Posterior cingulate gyrus (tissue), 11 donors: ENCODE data around the gene NTM.
A peak's percentile ranks its signal among the peaks of the same experiment; 100 is the strongest.

Source experiments
- DNase-seq, 10 donors: peaks; one replicate each; pipeline versions ENCODE4 v3.0.0 to v3.0.0-alpha.2; 2020 to 2021; ENCODE audit warnings: mixed read lengths in 3 of 10
- intact Hi-C: fragments of 100-400 bp; cut with DNase I; formaldehyde crosslinking; loops from one replicate; pipeline ENCODE4 v1.15.1; 2023

NTM gene

DNA sequence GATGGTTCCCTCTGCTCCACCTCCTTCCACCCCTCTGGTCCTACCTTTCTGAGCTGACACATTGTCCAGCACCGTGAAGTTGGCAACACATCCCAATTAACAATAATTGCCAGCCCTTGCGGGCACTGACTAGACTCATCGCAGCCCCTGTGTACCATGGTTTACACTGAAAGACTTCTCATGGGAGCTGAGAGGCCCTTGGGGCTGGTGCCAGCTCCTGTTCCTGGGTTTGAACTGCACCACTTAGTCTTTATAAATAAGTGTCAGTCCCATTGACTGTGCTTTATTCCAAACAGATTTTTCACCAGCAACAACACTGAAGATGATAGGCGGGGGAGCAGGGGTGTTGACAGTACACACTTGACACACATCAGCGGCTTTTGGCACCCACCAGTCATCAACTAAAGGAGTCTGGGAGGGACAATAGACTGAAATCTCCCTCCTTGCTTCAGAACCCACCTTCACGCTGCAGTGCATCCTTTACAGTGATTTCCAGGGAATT lies 447.3 kb downstream of the NTM start:
- intact Hi-C loops = no loop called here
- DNase-seq = no peak

DNA sequence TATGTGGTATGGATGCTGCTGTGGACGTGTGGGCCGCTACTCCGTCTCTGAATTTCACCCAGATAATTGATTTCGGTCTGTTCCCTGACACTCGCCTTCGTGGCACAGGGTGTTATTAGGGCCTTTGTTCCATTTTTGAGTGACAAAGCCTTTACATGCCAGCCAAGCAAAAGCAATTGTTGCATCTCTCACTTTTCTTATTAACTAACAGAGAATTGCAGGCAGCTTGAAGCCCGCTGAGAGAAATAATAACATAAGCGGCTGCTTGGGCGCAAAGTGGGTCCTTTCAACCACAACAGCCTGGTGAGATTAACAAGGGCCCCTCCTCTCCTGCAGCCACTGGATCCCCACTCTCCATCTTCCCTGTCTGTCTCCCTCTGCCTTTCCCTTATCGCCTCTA lies 449.4 kb downstream of the NTM start:
- intact Hi-C loops = no loop called here
- DNase-seq = no peak

DNA sequence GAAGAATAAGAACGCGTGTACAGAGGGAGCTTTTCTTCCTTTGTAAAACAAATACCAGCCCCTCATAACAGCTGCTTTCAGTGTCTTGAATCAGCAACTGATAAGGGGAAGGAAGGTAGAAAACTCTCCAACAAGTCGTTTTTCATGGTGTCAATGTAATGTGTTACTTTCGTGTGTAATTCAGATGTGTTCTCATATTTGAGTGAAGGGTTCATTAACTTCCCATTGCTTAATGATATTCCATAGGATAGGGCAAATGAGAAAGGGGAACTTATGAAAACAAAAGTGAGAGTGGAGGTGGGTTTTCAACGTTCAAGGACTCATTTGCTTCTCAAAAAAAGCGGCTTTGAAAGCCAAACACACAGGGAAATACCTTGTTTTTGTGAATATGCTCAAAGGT lies 452.1 kb downstream of the NTM start:
- intact Hi-C loops = no loop called here
- DNase-seq = no peak

DNA sequence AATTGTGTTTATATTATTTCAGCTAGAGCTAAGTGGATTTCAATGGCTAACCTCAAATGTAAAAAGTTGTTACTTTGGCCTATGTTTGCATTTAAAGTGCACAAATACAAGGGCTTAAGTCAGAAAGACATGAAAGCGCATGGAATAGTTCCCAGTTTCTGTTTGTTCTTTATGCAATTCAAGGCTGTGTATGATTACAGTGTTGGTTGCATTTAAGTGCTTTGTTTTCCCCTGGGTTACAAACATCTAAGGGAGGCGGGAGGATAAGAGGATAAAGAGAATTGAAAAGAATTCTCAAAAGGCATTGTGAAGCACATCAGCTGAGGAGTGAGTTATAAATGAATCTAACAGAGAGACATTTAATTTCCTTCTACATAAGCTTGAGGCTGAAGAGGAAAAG lies 453.4 kb downstream of the NTM start:
- intact Hi-C loops = no loop called here

DNA sequence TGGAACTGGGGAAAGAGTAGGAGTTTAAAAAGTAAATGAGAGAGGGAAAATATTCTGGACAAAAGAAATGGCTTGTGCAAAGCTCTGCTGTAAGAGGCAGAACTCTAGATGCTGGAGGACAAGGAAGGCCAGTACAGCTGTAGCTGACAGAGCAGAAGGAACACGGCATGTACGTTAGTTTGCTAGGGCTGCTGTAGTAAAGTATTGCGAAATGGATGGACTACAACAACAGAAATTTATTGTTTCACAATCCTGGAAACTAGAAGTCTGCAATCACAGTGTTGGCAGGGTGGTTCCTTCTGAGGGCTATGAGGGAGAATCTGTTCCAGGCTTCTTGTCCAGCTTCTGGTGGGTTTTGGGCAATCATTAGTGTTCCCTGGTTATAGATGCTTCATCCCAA lies 454.4 kb downstream of the NTM start:
- DNase-seq = no peak
- intact Hi-C loops = no loop called here

More for the DNA sequence above, 453.4 kb downstream of the NTM start:
- no peak for DNase-seq

DNA sequence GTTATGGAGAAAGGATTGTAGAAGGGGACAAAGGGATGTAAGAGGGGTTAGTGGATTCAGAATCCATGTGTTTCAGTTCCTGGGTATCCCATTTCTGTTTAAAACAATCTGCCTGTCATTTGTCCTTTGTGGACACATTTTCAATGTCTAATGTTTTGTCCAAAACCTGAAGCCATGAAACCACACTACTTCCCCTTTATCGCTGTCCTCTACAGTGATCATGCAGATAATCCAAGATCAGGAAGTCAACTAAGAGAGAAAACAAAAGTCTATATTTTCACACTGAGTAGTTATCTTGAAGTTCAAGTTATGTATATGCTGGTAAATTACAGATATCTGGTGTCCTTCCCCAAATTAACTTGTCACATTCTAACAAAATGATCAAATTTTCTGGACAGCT lies 457.0 kb downstream of the NTM start:
- intact Hi-C loops = no loop called here

DNA sequence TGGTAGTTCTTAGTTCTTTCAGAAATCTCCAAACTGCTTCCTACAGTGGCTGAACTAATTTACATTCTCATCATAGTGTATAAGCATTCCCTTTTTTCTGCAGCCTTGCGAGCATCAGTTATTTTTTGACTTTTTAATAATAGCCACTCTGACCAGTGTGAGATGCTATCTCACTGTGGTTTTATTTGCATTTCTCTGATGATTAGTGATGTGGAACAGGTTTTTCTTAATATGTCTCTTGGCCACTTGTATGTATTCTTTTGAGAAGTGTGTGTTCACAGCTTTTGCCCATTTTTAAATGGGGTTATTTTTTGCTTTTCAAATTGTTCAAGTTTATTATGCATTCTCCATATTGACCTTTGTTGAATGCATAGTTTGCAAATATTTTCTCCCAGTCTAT lies 459.3 kb downstream of the NTM start:
- DNase-seq = no peak
- intact Hi-C loops = no loop called here

More for the DNA sequence above, 457.0 kb downstream of the NTM start:
- no peak for DNase-seq

DNA sequence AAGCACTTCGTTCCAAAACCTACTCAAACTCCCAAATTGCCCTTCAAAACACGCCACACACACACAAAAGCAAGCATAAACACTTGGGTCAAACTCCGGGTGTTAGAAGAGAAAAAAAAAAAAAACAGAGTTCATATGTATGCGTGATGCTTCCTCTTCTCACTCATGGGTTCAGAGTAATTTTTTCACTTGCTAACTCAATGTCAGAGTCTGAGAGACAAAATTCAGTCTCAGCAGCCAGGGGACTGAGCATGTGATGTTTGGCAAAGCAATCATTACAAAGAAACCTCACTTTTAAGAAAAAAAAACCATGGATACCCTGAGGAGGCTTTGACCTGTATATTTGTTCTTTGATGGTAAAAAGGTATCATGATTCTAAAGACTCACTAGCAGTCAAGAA lies 461.7 kb downstream of the NTM start:
- no peak for DNase-seq
- intact Hi-C loops = no loop called here

DNA sequence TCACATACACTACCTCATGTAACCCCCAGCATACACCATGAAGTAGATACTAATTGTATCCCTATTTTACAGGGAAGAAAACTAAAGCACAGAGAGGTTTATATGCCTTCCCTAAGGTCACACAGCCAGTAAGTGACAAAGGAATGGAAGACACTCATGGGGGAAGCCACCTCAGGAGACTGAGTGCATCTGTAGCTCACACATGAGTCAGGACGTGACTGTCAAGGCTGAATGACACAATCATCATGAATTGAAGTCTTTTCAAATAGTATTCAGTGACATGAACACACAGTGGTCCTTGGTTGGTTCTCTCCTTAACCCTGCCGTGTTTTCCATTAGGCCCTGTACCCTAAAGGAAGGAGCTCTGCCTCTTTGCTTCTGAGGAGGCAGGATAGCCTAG lies 463.0 kb downstream of the NTM start:
- intact Hi-C loops = no loop called here
- no peak for DNase-seq

DNA sequence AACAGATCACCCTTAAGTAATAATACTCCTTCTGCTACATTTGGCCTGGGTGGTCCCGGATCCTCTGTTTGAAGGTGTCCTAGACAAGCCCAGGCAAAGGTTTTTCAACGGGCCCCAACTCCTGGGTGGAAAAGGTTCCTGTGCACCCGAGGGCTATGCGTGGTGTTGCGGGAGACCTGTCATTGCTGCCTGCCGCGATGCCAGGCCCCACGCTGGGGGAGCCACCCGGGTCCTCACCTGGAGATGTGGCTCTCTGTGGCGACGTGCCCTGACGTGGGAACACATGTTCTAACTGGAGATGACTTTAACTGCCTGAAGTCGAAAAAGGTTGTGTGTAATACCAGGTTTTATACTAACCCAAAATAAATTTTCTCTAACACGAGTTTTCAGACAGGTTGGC lies 467.1 kb downstream of the NTM start:
- intact Hi-C loops = no loop called here
- peak in 2 of 10 donors; percentile 69 to 76 for DNase-seq

DNA sequence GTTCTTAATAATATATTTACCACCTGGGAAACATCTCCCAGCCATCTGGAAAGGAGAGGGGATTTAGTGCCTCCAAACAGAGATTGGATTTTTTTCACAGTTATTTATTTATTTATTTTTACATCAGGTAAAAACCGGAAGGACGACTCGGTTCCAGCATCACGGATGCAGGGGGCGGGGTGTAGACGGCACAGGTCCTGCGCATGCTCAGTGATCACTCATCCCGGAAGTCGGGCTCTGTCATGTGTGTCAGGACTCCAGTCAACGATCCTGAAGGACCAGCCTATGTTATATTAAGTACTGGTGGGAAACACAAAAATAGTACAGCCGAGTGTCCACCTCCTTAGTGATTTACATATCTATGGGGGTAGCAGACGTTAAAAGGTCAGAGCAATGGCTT lies 467.6 kb downstream of the NTM start:
- peak in 1 of 10 donors; percentile 54 for DNase-seq
- intact Hi-C loops = no loop called here

DNA sequence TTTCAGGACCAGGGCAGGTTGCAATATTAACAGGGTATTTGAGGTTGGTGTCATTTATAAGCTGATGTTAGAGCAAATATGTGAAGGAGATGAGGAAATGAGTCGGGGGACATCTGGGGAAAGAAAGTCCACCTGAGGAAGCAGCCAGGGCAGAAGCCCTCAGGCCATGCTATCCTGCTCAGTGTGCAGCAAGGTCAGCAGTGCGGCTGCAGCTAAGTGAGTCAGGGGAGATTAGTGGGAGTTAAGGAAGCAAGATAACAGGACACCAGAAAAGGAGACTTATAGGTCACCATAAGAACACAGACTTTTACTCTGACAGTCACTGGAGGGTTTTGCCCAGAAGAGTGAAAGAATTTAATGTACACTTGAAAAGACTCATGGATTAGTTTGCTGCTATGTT lies 468.9 kb downstream of the NTM start:
- no peak for DNase-seq
- intact Hi-C loops = no loop called here

DNA sequence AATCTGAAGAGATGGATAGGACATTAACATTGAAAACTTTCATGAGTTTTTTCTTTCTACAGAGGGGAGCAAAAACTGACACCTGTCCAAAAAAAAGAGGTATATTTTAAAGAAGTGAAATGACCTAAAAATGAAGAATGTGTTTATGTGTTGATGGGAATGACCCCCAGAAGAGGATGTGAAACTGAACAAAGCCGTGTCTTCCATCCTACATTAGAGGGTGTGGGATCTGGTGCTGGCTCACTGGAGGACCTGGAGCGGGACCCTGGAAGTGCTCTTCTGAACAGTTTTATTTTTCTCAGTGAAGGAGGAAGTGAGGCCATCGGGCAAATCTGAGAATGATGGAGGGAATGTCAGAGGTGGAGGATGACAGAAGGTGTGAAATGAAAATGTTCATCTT lies 470.1 kb downstream of the NTM start:
- intact Hi-C loops = no loop called here
- DNase-seq = no peak

DNA sequence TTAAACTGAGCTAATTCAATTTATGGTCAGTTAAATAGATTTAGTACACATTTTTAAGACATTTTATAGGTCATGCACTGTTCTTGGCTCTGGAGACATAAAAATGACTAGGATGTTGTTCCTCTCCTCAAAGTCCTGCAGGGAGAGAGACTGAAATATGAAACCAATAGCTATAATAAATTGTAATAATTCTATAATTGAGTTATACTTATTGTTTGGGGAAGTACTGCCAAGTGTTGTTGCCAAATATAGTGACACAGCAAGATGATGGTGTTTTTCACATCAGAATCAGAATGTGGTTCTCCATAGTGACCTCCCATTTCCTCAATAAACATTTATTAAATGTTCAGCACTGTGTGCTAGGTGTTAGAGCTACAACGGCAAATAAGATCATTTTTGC lies 470.6 kb downstream of the NTM start:
- DNase-seq = no peak

DNA sequence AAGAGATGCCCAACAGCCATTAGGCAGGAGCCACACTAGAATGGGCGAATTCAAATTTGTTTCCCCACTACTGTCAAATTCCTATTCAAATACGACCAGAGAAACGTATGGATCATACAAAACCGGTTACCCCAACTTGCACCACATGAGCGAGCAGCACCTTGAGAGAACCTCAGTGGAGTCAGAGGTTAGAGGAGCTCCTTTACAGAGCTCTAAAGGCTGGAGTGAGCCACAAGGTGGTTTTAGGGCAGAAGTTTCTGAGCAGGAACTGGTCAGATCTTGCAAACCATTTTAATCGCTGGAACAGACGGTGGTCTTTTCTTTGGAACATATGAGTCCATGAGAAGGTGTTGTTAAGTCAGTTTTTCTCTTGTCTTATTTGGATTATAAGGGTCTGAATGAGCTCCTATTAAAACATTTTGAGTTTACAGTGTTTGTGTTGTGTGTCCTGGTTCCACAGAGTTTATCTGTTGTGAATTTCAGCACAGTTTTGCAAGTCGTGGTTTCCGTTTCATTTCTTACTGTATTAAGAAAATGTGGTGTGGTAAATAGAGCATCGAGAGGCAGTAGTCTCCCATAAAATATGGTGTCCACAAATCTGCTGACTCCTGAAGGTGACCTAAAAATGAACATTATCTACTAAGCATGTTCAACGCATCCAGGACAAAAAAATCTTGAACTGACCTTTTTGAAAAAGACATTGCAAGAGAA lies 471.7 kb downstream of the NTM start:
- DNase-seq = no peak

More for the DNA sequence above, 470.6 kb downstream of the NTM start:
- intact Hi-C loops = no loop called here

DNA sequence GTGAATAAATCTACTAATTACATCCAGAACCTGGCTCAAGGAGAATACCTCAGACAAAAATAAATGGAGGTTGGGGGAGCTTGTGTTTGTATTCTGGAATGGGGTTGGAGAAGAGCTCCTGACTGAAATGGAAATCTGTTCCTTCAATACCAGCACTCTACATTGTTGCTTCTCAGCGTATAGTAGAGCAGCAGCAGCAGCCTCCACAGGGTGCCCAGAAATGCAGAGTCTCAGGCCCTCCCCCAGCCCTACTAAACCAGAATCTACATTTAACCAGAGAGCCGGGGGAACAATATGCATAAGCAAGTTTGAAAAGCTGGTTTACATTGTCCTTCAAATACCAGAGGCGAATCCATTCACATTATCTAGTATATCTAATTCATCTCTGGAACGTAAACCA lies 474.8 kb downstream of the NTM start:
- intact Hi-C loops = no loop called here
- DNase-seq = no peak

More for the DNA sequence above, 471.7 kb downstream of the NTM start:
- intact Hi-C loops = no loop called here

DNA sequence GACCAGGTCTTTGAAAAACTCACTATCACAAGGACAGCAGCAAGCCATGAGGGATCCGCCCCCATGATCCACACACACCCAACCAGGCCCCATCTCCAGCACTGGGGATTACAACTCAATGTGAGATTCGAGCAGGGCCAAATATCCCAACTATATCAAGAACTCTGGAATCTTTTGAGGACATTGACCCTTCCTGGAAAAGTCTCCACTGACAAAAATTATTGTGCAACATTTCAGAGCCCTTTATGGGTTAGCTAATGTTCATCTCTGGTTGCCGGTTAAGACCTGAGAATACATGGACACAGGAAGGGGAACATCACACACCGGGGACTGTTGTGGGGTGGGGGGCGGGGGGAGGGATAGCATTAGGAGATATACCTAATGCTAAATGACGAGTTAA lies 479.1 kb downstream of the NTM start:
- intact Hi-C loops = no loop called here
- DNase-seq = no peak

DNA sequence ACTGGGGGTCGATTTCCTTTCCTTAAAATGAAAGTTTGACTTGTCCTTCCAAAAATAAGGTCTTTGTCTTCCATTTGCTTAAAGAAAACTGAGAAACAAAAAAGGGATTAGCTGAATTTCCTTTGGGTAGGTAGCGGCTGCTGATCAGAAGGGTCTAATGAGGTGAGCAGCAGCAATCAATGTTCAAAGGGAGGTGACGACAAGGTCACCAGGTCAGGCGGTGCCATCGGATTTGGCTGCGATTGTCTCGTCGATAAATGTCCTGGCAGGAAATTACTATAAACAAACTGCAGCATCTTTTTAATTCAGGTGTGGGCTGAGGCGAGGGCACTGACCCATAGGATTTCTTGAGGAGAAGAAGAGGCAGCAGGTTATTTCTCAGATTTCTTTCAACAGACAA lies 480.1 kb downstream of the NTM start:
- no peak for DNase-seq
- intact Hi-C loops = no loop called here

DNA sequence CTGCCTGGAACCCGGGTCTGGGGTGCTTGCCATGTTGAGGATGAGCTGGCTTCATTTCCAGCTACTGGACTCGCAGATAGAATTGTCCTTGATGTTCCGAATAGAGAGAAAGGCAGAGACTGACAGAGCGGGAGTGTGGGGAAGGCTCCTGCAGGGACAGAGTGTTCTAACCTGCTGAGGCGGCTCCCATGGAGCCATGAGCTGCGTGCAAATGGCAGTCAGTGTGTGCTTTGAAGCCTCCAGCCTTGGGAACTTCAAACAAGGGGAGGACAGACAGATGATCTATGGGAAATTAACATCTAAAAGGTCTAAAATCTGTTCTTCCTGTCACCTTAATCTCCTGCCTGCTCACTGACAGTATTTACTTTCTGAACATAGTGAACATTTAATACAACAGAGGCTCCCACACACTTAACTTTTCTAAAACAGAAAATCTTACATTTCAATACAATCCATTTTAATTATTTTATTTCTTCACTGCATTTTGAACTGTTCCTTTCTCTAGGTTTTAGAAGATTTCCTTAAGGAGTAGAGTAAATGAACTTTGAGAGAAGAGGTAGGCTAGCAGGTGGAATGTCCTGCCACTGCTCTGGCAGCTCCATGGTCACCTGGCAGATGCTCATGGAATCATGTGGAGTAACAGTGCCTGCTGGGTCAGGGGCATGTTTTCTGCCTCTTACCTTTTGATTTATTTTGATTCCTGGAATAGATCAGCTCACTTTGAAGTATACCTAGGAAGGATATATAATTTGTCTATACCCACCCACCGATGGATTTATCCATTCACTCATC lies 481.7 kb downstream of the NTM start:
- DNase-seq = no peak
- intact Hi-C loops = no loop called here

DNA sequence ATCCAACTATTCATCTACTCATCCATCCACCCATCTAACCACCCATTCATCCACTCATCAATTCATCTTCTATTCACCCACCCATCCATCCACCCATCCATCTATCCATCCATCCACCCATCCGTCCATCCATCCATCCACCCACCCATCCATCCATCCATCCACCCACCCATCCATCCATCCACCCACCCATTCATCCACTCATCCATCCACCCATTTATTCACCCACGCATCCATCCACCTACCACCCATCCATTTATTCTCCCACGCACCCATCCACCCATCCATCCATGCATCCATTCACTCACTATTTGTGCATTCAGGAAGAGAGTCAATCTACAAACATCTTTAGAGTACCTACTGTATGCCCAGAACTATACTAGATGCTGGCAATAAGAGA lies 482.3 kb downstream of the NTM start:
- DNase-seq = no peak
- intact Hi-C loops = no loop called here

DNA sequence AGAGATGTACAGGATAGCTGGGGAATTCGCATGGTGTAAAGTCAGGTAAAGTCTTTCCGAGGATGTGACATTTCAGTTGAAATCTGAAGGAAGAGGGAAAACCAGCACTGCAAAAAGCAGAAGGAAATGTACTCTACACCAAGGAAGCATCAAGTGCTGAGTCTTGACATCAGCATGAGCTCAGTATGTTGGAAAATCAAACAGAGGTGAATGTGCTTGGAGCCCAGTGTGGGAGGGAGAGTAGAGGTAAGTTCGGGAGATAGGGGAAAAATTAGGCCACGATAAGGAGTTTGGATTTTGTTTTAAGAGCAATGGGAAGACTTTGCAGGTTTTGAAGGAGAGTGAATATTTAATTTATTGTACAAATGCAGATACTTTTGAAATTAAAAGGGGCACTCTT lies 484.0 kb downstream of the NTM start:
- no peak for DNase-seq
- intact Hi-C loops = no loop called here

DNA sequence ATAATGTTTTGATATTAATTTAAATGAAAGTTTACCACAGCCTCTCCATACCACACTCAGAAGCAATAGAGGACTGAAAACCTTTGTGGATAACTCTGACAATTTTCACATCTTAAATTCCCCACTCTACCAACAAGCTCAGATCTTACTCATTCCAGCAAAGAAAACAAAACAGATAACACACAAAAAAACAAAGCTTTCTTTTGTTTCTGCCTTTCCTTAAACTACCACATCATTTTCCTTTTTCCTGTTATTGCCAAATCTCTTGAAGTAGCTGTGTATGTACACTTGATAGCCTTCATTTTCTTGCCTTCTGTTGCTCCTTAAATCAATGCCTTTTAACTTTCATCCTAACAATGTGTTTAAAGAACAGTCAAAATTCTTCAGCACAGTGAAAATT lies 484.9 kb downstream of the NTM start:
- DNase-seq = no peak
- intact Hi-C loops = no loop called here
